Activated CD4-positive, alpha-beta T cell treated with anti-CD3 and anti-CD28 coated beads, Interleukin-2, Interleukin-4, amounts not matched to agents 100 ng/mL and 50 ng/mL, durations not matched to agents 16 hours and 8 hours (primary cell): ENCODE measurements around the gene THSD4.
A peak's percentile ranks its signal among the peaks of the same experiment; 100 is the strongest.

Source experiments
- DNase-seq: peaks from one replicate; pipeline ENCODE4 v3.0.0-alpha.2; 2020; ENCODE audit warnings: low spot score

The THSD4 gene

GRCh38 chr15:71785996-71786395 is 670.7 kb downstream of the THSD4 start:
- DNase-seq = no peak

GRCh38 chr15:71786673-71787072 is 671.4 kb downstream of the THSD4 start:
- DNase-seq = no peak

GRCh38 chr15:71788646-71789579 is 673.6 kb downstream of the THSD4 start:
- DNase-seq = no peak

GRCh38 chr15:71789616-71790015 is 674.3 kb downstream of the THSD4 start:
- DNase-seq = no peak

- no peak for DNase-seq
Observed at GRCh38 chr15:71790081-71790480, 674.8 kb downstream of the THSD4 start.

GRCh38 chr15:71791975-71792374 is 676.7 kb downstream of the THSD4 start:
- DNase-seq = no peak

GRCh38 chr15:71792521-71792920 is 677.2 kb downstream of the THSD4 start:
- no peak for DNase-seq

- DNase-seq = no peak
Observed at GRCh38 chr15:71798641-71799040, 683.4 kb downstream of the THSD4 start.

- DNase-seq = no peak
Observed at GRCh38 chr15:71800190-71800589, 684.9 kb downstream of the THSD4 start.

GRCh38 chr15:71800835-71801745 is 685.8 kb downstream of the THSD4 start:
- peak; percentile 59 for DNase-seq

- DNase-seq = no peak
Observed at GRCh38 chr15:71801935-71802655, 686.8 kb downstream of the THSD4 start.

- DNase-seq = peak; percentile 32
Observed at GRCh38 chr15:71802770-71803169, 687.5 kb downstream of the THSD4 start.

- no peak for DNase-seq
Observed at GRCh38 chr15:71804226-71804625, 689.0 kb downstream of the THSD4 start.

GRCh38 chr15:71804695-71805470 is 689.6 kb downstream of the THSD4 start:
- no peak for DNase-seq

GRCh38 chr15:71806452-71806931 is 691.2 kb downstream of the THSD4 start:
- DNase-seq = no peak

GRCh38 chr15:71807125-71807629 is 691.9 kb downstream of the THSD4 start:
- no peak for DNase-seq

GRCh38 chr15:71807691-71808091 is 692.4 kb downstream of the THSD4 start:
- no peak for DNase-seq

GRCh38 chr15:71808311-71809020 is 693.2 kb downstream of the THSD4 start:
- DNase-seq = no peak

- DNase-seq = no peak
Observed at GRCh38 chr15:71809346-71809745, 694.1 kb downstream of the THSD4 start.
